ACC112 (cell line): ENCODE results near the gene LSM14B.

Experiments used
- H2AFZ ChIP-seq: fragments of 200-600 bp; sonication (generic); one replicate; pipeline ENCODE4 v1.6.0; 2017; ENCODE audit warnings: antibody characterized with exemption, low read length; ENCODE audit not compliant: unreplicated experiment
- H3K27ac ChIP-seq: fragments of 200-600 bp; sonication (generic); 2 replicates; pipeline ENCODE4 v1.5.1; 2014; ENCODE audit warnings: low read depth, mild to moderate bottlenecking, antibody characterized with exemption, low read length, moderate library complexity
- H3K27me3 ChIP-seq: fragments of 200-600 bp; sonication (generic); 2 replicates; pipeline ENCODE4 v1.6.1; 2014; ENCODE audit warnings: mild to moderate bottlenecking, antibody characterized with exemption, low read length, moderate library complexity, mixed read lengths; ENCODE audit not compliant: insufficient read depth
- H3K36me3 ChIP-seq: fragments of 200-600 bp; sonication (generic); 2 replicates; pipeline ENCODE4 v1.6.1; 2016; ENCODE audit warnings: mild to moderate bottlenecking, antibody characterized with exemption, low read length, moderate library complexity, mixed read lengths; ENCODE audit not compliant: insufficient read depth
- H3K4me1 ChIP-seq: fragments of 200-600 bp; sonication (generic); one replicate; pipeline ENCODE4 v1.6.1; 2016; ENCODE audit warnings: low read length, mixed read lengths; ENCODE audit not compliant: insufficient read depth, unreplicated experiment, control insufficient read depth
- H3K4me3 ChIP-seq: fragments of 200-600 bp; sonication (generic); 2 replicates; pipeline ENCODE4 v1.5.1; 2014; ENCODE audit warnings: mild to moderate bottlenecking, low read depth, low read length
- H3K79me2 ChIP-seq: fragments of 200-600 bp; sonication (generic); one replicate; pipeline ENCODE4 v1.6.0; 2016; ENCODE audit warnings: low read length; ENCODE audit not compliant: control insufficient read depth, unreplicated experiment, insufficient read depth

LSM14B gene

GRCh38 chr20:62141043-62141396 lies 18.7 kb downstream of the LSM14B start:
- no peak overlapping the region for H3K27ac ChIP-seq
- peaks cover 67% of the 10 kb centered on the region for H3K79me2 ChIP-seq
- no peaks in the 10 kb centered on the region for H3K27me3 ChIP-seq
- H3K4me3 ChIP-seq: peak overlapping the region; percentile 83
- no peak overlapping the region for H2AFZ ChIP-seq
- peaks cover 18% of the 10 kb centered on the region for H3K4me1 ChIP-seq
- H3K36me3 ChIP-seq: peaks cover 30% of the 10 kb centered on the region

GRCh38 chr20:62141397-62142251 lies 19.3 kb downstream of the LSM14B start:
- Histone ChIP-seq H3K4me3 (peak overlapping the region; percentile 83), H2AFZ (no peak overlapping the region), H3K27ac (peak overlapping the region; percentile 80; the same call in 1 of the 2 replicates), H3K36me3 (peaks cover 25% of the 10 kb centered on the region), H3K79me2 (peaks cover 72% of the 10 kb centered on the region), H3K4me1 (peaks cover 18% of the 10 kb centered on the region), H3K27me3 (no peaks in the 10 kb centered on the region)

GRCh38 chr20:62142252-62143080 lies 20.2 kb downstream of the LSM14B start:
- Histone ChIP-seq H3K4me1 (peaks cover 18% of the 10 kb centered on the region), H3K36me3 (peaks cover 25% of the 10 kb centered on the region), H3K4me3 (peak overlapping the region; percentile 83), H3K27me3 (no peaks in the 10 kb centered on the region), H3K79me2 (peaks cover 80% of the 10 kb centered on the region), H3K27ac (peak overlapping the region; percentile 80), H2AFZ (peak overlapping the region; percentile 89)

DNA sequence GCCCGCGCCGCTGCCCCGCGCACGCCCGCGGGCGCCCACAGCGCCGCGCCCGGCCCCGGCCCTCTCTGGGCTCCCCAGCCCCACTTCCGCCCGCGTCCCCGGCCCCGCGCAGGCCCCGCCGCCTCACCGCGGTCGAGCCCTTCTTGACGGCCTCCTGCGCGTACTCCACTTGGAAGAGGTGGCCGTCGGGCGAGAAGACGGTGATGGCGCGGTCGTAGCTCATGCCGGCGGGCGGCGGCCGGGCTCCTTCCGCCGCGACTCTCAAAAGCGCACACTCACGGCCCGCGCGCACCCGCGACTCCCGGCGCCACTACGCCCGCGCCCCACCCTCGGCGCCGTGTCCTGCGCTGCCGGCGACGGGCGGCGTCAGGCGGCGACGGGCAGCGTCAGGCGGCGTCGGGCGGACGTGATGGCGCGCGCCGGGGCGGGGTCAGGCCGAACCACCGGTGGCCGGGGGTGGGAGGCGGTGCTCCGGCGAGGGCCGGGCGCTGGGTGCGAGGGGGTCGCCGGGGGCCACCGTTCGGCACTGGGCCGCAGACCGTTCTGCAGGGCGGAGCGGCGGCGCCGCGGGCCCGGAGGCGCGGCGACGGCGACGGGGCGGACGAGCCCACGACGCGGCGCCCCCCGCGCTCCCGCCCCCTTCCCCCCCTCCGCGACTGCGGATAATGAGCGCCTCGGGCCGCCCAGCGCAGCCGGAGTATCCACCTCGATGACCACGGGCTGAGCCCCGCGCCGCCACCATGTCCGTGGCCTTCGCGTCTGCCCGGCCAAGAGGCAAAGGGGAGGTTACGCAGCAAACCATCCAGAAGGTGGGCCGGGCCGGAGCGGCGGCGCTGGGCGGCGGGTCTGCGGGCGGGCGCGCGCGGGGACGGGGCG lies 21.0 kb downstream of the LSM14B start, which contains the start of the genes PSMA7 and SS18L1:
Gene PSMA7 (minus strand): TSS at position 314 of the 876 bp plus-strand sequence. CDS start 91 bp downstream, at position 223.
Gene SS18L1 (plus strand): TSS at position 689 of the 876 bp plus-strand sequence. CDS start 52 bp downstream, at position 741.
- Histone ChIP-seq H3K4me3 (peak within 1 kb of the TSS; percentile 83), H2AFZ (peak within 1 kb of the TSS; percentile 89), H3K79me2 (peaks cover 88% of the 10 kb centered on the region), H3K36me3 (peaks cover 19% of the 10 kb centered on the region), H3K27me3 (no peaks in the 10 kb centered on the region), H3K27ac (peak within 1 kb of the TSS; percentile 80), H3K4me1 (peaks cover 18% of the 10 kb centered on the region)

- peak overlapping the region; percentile 4 for H2AFZ ChIP-seq
- H3K27ac ChIP-seq: peak overlapping the region; percentile 80; the same call in 1 of the 2 replicates
- H3K27me3 ChIP-seq: no peaks in the 10 kb centered on the region
- H3K4me3 ChIP-seq: peak overlapping the region; percentile 83
- peaks cover 91% of the 10 kb centered on the region for H3K79me2 ChIP-seq
- peaks cover 18% of the 10 kb centered on the region for H3K4me1 ChIP-seq
- H3K36me3 ChIP-seq: peaks cover 13% of the 10 kb centered on the region
Observed at GRCh38 chr20:62143957-62144825, 21.9 kb downstream of the LSM14B start.

- no peak overlapping the region for H2AFZ ChIP-seq
- no peak overlapping the region; the same call in 1 of the 2 replicates for H3K4me3 ChIP-seq
- no peaks in the 10 kb centered on the region for H3K27me3 ChIP-seq
- no peak overlapping the region for H3K27ac ChIP-seq
- H3K79me2 ChIP-seq: peaks cover 88% of the 10 kb centered on the region
- no peaks in the 10 kb centered on the region for H3K36me3 ChIP-seq
- H3K4me1 ChIP-seq: peaks cover 18% of the 10 kb centered on the region
Observed at GRCh38 chr20:62145688-62146018, 23.4 kb downstream of the LSM14B start.

- Histone ChIP-seq H3K27me3 (no peaks in the 10 kb centered on the region), H2AFZ (no peak overlapping the region), H3K4me3 (no peak overlapping the region; the same call in 1 of the 2 replicates), H3K36me3 (no peaks in the 10 kb centered on the region), H3K79me2 (peaks cover 87% of the 10 kb centered on the region), H3K27ac (no peak overlapping the region), H3K4me1 (peaks cover 13% of the 10 kb centered on the region)
Observed at GRCh38 chr20:62146019-62146755, 23.9 kb downstream of the LSM14B start.

- Histone ChIP-seq H3K4me3 (no peak overlapping the region), H3K4me1 (peaks cover 9% of the 10 kb centered on the region), H3K36me3 (peaks cover 1% of the 10 kb centered on the region; the same call in 1 of the 2 replicates), H3K27ac (no peak overlapping the region), H2AFZ (no peak overlapping the region), H3K79me2 (peaks cover 85% of the 10 kb centered on the region), H3K27me3 (no peaks in the 10 kb centered on the region)
Observed at GRCh38 chr20:62147125-62147524, 24.9 kb downstream of the LSM14B start.

DNA sequence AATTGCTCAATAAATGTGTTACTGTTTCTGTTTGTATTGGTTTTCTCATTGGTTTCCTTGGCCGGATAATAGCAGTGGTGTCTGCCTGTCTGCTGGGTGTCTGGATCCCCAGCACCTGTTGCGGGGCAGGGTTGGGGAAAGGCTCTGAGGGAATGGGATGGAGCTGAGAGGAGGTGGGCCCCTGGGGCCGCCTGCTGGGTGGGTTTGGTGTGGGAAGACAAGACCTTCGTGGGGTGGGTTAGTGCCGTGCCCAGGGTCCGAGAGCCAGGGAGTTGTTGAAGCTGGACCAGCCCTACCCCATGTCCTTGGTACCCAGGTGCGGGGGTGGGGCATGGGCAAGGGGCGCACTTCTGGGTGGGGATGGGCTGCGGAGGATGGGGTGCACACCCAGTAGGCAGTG lies 25.3 kb downstream of the LSM14B start:
- H3K4me1 ChIP-seq: peaks cover 9% of the 10 kb centered on the region
- H3K27ac ChIP-seq: no peak overlapping the region
- H3K36me3 ChIP-seq: peaks cover 5% of the 10 kb centered on the region; the same call in 1 of the 2 replicates
- H3K4me3 ChIP-seq: no peak overlapping the region
- peaks cover 85% of the 10 kb centered on the region for H3K79me2 ChIP-seq
- no peaks in the 10 kb centered on the region for H3K27me3 ChIP-seq
- H2AFZ ChIP-seq: no peak overlapping the region
